GM18861 (cell line): ENCODE data around the gene LIFR.
"Not testable (repeated sequence)": the region's sequence is repeated elsewhere in the genome, so short reads cannot be mapped to it uniquely, and the experiment has no call there.

Experiments used
- ATAC-seq: cut with Tn5 transposase; IDR thresholded peaks from one replicate; pipeline ENCODE4 v1.9.1; 2021; ENCODE audit not compliant: unreplicated experiment

The LIFR gene

DNA sequence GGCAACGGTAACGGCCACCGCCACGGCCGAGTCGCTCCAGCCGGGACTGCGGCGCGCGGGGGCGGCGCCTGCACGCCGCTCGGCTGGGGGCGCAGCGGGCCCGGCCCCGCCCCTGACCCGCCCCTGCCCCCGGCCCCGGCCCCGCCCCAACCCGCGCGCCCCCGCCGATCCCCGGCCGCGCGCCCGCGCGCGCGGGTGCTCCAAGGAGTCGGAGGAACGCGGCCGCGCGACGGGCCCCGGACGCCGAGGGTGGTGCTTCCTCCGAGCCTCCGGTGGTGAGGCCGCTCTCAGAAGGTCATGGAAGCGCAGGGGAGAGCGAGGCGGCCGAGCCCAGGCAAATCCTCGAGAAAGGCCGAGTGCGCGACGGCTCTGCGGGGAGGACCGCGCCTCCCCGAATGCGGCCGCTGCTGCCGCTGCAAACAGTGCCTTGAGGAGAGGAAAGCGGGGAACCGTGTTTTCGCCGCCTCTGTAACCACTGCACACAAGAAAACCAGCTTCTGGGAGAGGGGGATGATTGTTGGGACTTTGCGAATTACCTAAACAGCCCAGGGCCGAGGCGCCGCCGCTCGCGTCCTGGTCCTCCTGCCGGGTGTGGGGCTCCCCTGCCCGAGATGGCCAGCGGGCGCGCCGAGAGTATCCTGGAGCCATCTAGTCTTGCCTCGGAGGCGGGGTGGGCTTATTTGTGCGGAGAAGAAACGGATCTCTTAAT, at the start of gene LIFR:
Gene LIFR, minus strand, starts transcription at position 48 of the 709 bp plus-strand sequence. CDS start 25,999 bp downstream, outside the sequence.
- no peak for ATAC-seq

GRCh38 chr5:38605610-38606009, 49.2 kb upstream of the LIFR start:
- ATAC-seq = no peak

GRCh38 chr5:38603691-38604090, 47.2 kb upstream of the LIFR start:
- no peak for ATAC-seq

GRCh38 chr5:38602641-38603040, 46.2 kb upstream of the LIFR start:
- no peak for ATAC-seq

GRCh38 chr5:38601863-38602298, 45.4 kb upstream of the LIFR start:
- ATAC-seq = no peak

DNA sequence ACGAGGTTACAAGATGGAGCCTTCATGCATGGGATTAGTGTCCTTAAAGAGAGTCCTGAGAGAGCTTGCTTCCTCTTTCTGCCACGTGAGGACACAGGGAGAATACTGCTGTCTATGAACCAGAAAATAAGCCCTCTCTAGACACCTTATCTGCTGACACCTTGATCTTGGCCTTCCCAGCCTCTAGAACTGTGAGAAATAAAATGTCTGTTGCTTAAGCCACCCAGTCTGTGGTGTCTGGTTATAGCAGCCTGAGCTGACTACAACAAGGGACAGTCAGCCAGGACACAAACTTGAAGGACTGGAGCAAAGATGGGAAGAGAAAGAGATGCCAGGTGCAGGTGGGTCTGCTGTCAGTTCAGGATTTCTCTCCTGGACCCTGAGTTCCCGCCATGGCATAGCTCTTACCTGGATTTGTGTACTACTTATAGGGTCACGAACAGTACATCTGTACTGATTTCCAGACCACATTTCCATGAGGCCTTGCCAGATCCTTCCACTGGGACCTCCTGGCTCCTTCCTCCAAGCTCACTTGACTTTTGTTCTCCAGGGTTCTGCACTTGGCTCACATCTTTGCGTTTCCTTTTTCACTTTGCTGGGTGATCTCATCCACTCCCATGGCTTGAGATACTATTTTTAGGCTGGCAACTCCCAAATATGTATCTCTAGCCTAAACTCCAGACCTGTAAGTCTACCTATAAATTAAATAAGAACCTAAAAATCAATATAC, 44.9 kb upstream of the LIFR start:
- ATAC-seq = no peak

GRCh38 chr5:38600329-38601045, 44.0 kb upstream of the LIFR start:
- no peak for ATAC-seq

DNA sequence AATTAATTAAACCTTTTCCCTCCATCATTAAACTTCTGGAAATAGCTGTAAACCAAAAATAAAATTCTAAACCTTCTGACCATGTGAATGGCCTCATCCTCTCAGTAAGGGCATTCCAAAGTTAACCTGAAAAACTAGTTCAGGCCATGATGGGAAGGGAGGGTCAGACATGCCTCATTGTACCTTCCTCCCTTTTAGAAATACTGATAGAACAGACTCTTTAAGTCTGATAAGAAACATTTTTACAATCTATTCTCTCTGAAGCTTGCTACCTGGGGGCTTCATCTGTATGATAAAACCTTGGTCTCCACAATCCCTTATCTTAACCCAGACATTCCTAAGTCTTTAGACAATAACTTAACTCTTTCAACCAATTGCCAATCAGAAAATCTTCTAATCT, 43.3 kb upstream of the LIFR start:
- ATAC-seq = not testable (repeated sequence)

- no peak for ATAC-seq
Measured at GRCh38 chr5:38598994-38599617, 42.7 kb upstream of the LIFR start.

DNA sequence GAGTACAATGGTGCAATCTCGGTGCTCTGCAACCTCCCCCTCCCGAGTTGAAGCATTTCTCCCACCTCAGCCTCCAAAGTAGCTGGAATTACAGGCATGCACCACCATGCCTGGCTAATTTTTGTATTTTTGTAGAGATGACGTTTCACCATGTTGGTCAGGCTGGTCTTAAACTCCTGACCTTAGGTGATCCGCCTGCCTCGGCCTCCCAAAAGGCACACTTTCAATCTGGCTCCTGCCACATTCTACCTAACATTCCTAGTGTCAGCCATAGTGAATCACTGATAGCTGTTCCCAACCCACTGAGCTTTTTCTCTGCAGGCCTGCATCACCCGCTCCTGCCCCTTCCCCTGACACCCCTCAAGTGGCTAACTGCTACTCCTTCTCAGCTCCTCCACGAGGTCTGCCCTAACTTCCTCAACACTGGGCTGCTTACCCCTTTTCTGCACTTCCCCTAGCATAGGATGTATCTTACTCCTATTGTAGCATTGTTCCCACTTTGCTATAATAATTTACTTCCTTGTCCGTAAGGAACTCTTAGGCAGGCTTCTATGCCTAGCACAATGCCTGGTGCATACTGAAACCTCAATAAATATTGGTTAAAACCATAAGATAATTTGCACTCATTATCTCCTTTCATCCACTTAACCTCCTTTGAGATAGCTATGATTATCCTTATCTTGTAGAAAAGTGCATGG, 42.0 kb upstream of the LIFR start:
- ATAC-seq = no peak

DNA sequence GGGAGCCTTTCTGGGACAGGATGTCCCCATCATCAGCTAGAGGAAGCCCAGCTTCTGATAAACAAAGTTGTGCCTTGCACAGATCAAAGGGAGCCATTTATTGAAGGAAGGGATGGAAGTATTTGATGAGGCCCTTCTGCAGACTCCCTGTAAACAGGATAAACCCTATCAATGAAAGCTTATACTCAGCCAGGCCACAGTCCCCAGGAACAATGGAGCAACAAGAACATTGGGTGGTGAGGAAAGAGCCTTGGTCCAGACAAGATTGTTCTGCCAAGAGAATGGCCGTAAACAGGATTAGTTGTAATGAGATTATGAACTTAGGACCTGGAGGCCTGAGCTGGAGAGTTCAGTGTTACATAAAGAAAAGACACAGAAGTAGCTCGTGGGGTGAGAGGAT, 40.5 kb upstream of the LIFR start:
- ATAC-seq = no peak

DNA sequence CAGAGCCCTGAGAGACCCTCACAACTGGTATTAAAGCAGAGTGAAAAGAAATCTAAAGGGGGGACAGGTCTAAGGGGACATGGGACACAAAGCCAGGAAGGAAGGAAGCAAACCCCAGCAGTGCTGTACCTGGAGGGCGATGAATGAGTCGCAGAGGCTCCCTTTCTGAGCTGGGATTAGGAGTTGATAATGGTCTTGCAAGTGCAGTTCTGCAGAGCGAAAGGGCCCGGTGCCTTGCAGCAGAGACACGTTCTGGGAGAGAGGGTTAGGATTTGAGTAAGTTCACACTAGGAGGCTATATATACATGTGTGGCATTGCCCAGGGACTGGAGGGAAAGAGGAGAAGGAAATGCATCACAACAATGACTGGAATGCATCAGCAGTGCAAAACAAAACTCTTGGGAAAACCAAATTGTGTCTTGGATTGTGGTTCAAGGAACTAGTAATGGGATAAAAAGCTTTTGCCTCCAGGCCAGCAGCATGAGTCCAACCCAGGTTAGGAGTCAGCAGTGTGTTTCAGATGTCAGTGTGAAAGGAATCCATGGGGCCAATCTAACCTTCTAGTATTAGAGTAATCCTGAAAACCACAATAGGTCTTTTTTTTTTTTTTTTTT, 38.8 kb upstream of the LIFR start:
- ATAC-seq = no peak

GRCh38 chr5:38593959-38594358, 37.5 kb upstream of the LIFR start:
- ATAC-seq = no peak

DNA sequence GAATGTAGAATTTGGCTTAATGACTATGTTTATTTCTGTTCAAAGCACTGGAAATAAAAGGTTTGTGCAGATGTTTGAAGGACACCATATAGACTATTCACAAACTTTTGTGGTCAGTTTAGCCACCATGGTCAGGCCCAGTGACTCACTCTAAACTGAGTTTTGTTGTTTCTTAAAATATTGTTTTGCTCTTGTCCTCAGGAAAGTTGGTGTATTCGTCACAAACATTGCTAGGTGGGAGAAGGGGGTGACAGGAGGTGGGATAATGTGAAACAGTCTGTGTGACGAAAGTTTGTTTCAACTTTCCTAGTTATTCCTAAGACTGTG, 35.0 kb upstream of the LIFR start:
- no peak for ATAC-seq

DNA sequence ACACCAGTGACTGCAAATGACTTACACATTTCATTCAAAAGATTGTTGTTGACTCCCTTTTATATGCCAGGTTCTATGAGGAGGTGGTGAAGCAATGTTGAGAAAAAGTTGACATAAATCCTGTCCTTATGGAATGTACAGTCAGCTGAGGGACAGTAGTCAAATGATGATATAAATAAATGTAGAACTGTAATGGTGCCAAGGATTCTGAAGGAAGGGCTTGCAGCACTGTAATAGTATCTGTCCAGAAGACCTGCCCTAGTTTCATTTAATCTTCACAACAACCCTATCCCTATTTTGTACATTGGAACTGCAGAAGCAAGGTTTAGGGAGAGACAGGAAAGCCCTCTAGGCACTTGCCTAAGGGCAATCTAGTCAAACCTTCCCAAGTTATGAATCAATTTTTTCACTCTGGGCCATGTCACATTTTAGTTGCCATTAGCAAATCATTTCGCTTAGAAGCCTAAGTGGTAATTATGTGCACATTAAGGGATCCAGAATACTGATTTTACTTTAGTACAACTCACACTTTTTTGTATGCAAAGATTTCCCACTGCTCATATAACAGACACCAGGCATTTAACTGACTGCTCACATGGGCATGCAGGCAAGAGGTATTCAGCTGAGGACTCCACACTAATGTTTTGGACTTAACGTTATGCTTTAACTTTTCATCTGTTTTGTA, 34.5 kb upstream of the LIFR start:
- ATAC-seq = no peak

DNA sequence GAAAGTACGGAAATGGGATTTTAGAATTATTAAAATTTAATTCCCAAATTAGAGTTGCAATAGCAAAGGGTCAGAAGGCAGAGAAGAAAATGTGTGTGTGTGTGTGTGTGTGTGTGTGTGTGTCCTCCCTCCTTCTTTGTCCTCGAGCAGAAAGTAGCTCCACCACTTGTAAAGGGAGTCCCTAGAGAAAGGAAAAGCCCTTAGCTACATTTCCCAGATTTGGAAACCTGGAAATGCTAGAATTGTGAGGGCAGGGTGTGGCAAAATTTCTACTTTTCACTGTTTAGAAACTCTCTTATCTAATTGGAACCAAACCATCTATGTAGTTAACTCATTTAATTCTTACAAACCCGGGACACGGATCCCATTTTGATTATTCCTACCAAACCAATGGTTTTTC, 33.2 kb upstream of the LIFR start:
- ATAC-seq = no peak

DNA sequence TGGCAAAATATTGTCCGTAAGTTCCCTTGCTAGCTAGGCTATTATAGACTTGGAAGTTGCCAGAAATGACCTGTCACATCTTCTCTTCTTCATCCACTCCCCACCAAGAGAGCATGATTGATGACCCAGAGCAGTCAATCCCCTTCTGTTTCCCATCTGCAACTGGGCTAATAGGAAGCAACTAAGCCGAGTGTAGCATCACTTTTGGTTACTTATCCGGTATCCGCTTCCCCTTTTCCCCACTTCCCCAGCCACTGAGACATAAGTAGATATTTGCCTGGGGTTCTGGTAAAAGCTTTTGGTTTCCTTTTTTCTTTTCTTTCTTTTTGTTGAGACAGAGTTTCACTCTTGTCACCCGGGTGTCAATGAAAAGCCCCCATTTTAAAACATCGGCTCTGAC, 29.4 kb upstream of the LIFR start:
- no peak for ATAC-seq

DNA sequence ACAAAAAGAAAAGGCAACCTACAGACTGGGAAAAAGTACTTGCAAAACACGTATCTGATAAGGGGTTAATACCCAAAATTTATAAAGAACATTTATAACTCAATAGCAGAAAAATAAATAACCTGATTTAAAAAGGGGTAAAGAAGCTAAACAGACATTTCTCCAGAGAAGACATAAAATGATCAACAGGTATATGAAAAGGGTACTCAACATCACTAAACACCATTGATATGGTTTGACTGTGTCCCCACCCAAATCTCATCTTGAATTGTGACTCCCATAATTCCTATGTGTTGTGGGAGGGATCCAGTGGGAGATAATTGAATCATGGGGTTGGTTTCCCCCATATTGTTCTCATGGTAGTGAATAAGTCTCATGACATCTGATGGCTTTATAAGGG, 27.1 kb upstream of the LIFR start:
- no peak for ATAC-seq

DNA sequence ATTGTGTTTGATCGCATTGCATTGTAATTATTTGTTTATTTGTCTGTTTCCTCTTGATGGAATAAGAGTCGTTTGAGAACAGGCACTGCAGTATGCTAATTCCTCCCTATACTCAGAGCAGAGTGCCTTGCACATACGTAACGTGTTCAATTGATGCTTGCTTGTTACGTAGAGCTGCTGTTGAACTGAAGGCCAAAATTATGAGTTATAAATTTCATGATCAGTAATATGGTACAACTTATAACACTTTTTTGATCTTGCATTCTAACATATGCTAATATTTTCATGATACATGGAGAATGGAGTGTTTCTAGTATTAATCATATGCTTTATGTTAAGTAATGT, 26.5 kb upstream of the LIFR start:
- no peak for ATAC-seq

DNA sequence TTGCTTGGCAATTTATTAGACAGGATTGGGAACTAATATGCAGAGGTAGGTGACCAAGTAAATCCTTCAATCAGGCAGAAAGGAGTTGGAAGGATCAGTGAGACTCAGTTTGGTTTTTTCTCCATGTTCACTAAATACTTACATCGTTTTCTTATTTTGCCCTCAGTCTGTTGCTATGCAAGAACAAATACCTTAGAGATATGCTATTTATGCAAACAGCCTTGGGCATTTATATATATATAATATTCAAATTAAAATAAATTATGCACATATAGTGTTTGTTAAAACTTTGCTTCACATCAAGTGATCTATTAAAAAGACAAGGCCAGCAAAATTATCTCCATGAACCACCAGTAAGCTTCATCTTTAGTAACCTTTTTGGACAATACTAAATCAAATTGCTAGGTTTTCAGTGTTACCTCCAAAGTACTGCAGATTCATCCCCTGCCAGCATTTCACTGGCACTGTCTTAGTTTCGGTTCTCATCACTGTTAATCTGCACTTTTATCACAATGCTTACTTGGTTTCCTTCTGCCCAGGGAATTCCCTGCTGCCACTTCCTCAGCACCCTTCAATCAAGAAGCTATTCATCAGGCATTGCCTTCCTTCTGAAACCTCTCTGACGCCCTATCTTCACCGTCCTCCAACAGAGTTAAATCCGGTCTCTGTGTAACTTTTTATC, 26.0 kb upstream of the LIFR start:
- no peak for ATAC-seq
